ENCODE data around the gene TOX2. TPM values are rescaled to one million over a fixed set of nuclear protein-coding genes. Genes with fewer than 3 reads are reported as not detected.

The TOX2 gene
- total RNA-seq, 1 donor from 2014 or later, result 0.94 TPM

- H3K36me3 Mint-ChIP-seq, result no peaks in the 10 kb centered on the region
- no peak overlapping the region for H3K27ac Mint-ChIP-seq
- no peak for DNase-seq (ENCODE audit: low spot score in 2 of 2, unreplicated experiment in 2 of 2)
- H3K27me3 Mint-ChIP-seq (ENCODE audit: low read depth), result peaks cover 78% of the 10 kb centered on the region
- TF ChIP-seq CTCF (IDR thresholded peaks at IDR 0.05; ENCODE audit: unreplicated experiment), result no peak
- H3K4me1 Mint-ChIP-seq, result no peaks in the 10 kb centered on the region
- no peak overlapping the region for H3K4me3 Mint-ChIP-seq
- no peaks in the 10 kb centered on the region for H3K9me3 Mint-ChIP-seq
Observed at GRCh38 chr20:43926287-43927050, 11.8 kb downstream of the TOX2 start.

GRCh38 chr20:43931976-43932375, 17.3 kb downstream of the TOX2 start:
- H3K4me1 Mint-ChIP-seq, result no peaks in the 10 kb centered on the region
- no peak for DNase-seq (ENCODE audit: low spot score in 2 of 2, unreplicated experiment in 2 of 2)
- H3K27me3 Mint-ChIP-seq (ENCODE audit: low read depth), result peaks cover 44% of the 10 kb centered on the region
- no peak overlapping the region for H3K27ac Mint-ChIP-seq
- H3K36me3 Mint-ChIP-seq, result no peaks in the 10 kb centered on the region
- TF ChIP-seq CTCF (IDR thresholded peaks at IDR 0.05; ENCODE audit: unreplicated experiment), result no peak
- H3K4me3 Mint-ChIP-seq, result no peak overlapping the region
- H3K9me3 Mint-ChIP-seq, result no peaks in the 10 kb centered on the region

- no peak for TF ChIP-seq CTCF (IDR thresholded peaks at IDR 0.05; ENCODE audit: unreplicated experiment)
- Mint-ChIP-seq H3K4me1 (peaks cover 4% of the 10 kb centered on the region), H3K36me3 (no peaks in the 10 kb centered on the region), H3K4me3 (no peak overlapping the region), H3K27ac (no peak overlapping the region), H3K27me3 (ENCODE audit: low read depth) (peaks cover 33% of the 10 kb centered on the region), H3K9me3 (no peaks in the 10 kb centered on the region)
- no peak for DNase-seq (ENCODE audit: low spot score in 2 of 2, unreplicated experiment in 2 of 2)
Observed at GRCh38 chr20:43934833-43935232, 20.2 kb downstream of the TOX2 start.

GRCh38 chr20:43936104-43936770, 21.6 kb downstream of the TOX2 start:
- Mint-ChIP-seq H3K36me3 (no peaks in the 10 kb centered on the region), H3K4me1 (peaks cover 4% of the 10 kb centered on the region), H3K4me3 (no peak overlapping the region), H3K27ac (no peak overlapping the region), H3K9me3 (no peaks in the 10 kb centered on the region), H3K27me3 (ENCODE audit: low read depth) (peaks cover 40% of the 10 kb centered on the region)
- DNase-seq (ENCODE audit: low spot score in 2 of 2, unreplicated experiment in 2 of 2), result no peak
- no peak for TF ChIP-seq CTCF (IDR thresholded peaks at IDR 0.05; ENCODE audit: unreplicated experiment)

- H3K27ac Mint-ChIP-seq, result no peak overlapping the region
- H3K27me3 Mint-ChIP-seq (ENCODE audit: low read depth), result peaks cover 37% of the 10 kb centered on the region
- H3K36me3 Mint-ChIP-seq, result no peaks in the 10 kb centered on the region
- H3K4me3 Mint-ChIP-seq, result no peak overlapping the region
- TF ChIP-seq CTCF (IDR thresholded peaks at IDR 0.05; ENCODE audit: unreplicated experiment), result no peak
- peaks cover 4% of the 10 kb centered on the region for H3K4me1 Mint-ChIP-seq
- no peak for DNase-seq (ENCODE audit: low spot score in 2 of 2, unreplicated experiment in 2 of 2)
- no peaks in the 10 kb centered on the region for H3K9me3 Mint-ChIP-seq
Observed at GRCh38 chr20:43936805-43937204, 22.2 kb downstream of the TOX2 start.
